A673 (cell line): ENCODE measurements around the gene KRTAP10-5. TPM values are rescaled to one million over a fixed set of nuclear protein-coding genes. Genes with fewer than 3 reads are reported as not detected.

Experiments used
- BruUV-seq: library from RNA; stranded (reverse); fragments of 400-500 nt; replicated peaks from 2 replicates; lab custom pipeline; 2021; lab: Mats Ljungman, UMichigan
- CTCF ChIA-PET: fragments of 300-600 bp; sonication (Branson Sonifier 250); formaldehyde crosslinking; loops from one replicate; lab custom pipeline; 2022; ENCODE audit warnings: antibody characterized with exemption; lab: Charles Lee
- POLR2A ChIA-PET: fragments of 300-600 bp; sonication (Branson Sonifier 250); formaldehyde crosslinking; loops from one replicate; lab custom pipeline; 2022; ENCODE audit warnings: antibody characterized with exemption; ENCODE audit not compliant: low non-redundant PET; lab: Charles Lee
- DNase-seq: peaks from one replicate; pipeline ENCODE4 v3.0.0-alpha.2; 2015; ENCODE audit warnings: low spot score
- H3K27ac ChIP-seq: fragments of 200-600 bp; sonication (generic); 2 replicates; pipeline ENCODE4 v1.5.1; 2016; ENCODE audit warnings: mixed run types, low read depth, mild to moderate bottlenecking, mixed read lengths, antibody characterized with exemption, low read length; ENCODE audit not compliant: poor library complexity, severe bottlenecking
- H3K27me3 ChIP-seq: fragments of 200-600 bp; sonication (generic); replicated peaks from 2 replicates; pipeline ENCODE4 v1.6.1; 2017; ENCODE audit warnings: mixed run types, low read depth, mild to moderate bottlenecking, mixed read lengths, antibody characterized with exemption, low read length; ENCODE audit not compliant: insufficient read depth, poor library complexity
- H3K36me3 ChIP-seq: fragments of 200-600 bp; sonication (generic); 2 replicates; pipeline ENCODE4 v1.6.1; 2016; ENCODE audit warnings: mixed run types, mild to moderate bottlenecking, mixed read lengths, antibody characterized with exemption, low read length; ENCODE audit not compliant: insufficient read depth, poor library complexity, severe bottlenecking
- H3K4me1 ChIP-seq: fragments of 200-600 bp; sonication (generic); 2 replicates; pipeline ENCODE4 v1.6.1; 2017; ENCODE audit warnings: mixed run types, mild to moderate bottlenecking, mixed read lengths, antibody characterized with exemption, low read length; ENCODE audit not compliant: insufficient read depth, poor library complexity, severe bottlenecking
- H3K4me3 ChIP-seq: fragments of 200-600 bp; sonication (generic); 2 replicates; pipeline ENCODE4 v1.5.1; 2016; ENCODE audit warnings: low read depth, mixed run types, mild to moderate bottlenecking, mixed read lengths, low read length; ENCODE audit not compliant: poor library complexity, severe bottlenecking
- H3K9me3 ChIP-seq: fragments of 200-600 bp; sonication (generic); 2 replicates; pipeline ENCODE4 v1.6.1; 2016; ENCODE audit warnings: mixed run types, low read depth, mild to moderate bottlenecking, mixed read lengths, antibody characterized with exemption, low read length; ENCODE audit not compliant: poor library complexity, severe bottlenecking
- CTCF ChIP-seq: fragments of 300-800, 200-600 bp; sonication (generic); conservative IDR thresholded peaks from 2 replicates; pipeline ENCODE4 v1.5.1; 2017; ENCODE audit warnings: low read depth, mild to moderate bottlenecking, antibody characterized with exemption, low read length, moderate library complexity, mixed read lengths
- EZH2 ChIP-seq: fragments of 200-600 bp; sonication (generic); IDR thresholded peaks from 2 replicates; pipeline ENCODE4 v1.6.1; 2017; ENCODE audit warnings: borderline replicate concordance, low read depth, mild to moderate bottlenecking, mixed read lengths, antibody characterized with exemption, low read length; ENCODE audit not compliant: poor library complexity, severe bottlenecking
- intact Hi-C: fragments of 100-400 bp; cut with micrococcal nuclease; formaldehyde crosslinking; loops from one replicate; pipeline ENCODE4 v1.10.0; 2022; ENCODE audit not compliant: unreplicated experiment
- total RNA-seq: library from RNA; stranded (reverse); gene quantifications from 2 replicates; pipeline ENCODE4 v1.2.3, GENCODE V29; 2021

Gene KRTAP10-5
- total RNA-seq, 1 experiment from 2014 or later: not detected

- BruUV-seq: no TSS peak
- ChIA-PET POLR2A (no interaction called here), CTCF (no interaction called here)
- Histone ChIP-seq H3K4me3 (no peak overlapping the region), H3K9me3 (no peaks in the 10 kb centered on the region), H3K27me3 (no peaks in the 10 kb centered on the region), H3K36me3 (no peaks in the 10 kb centered on the region), H3K4me1 (no peaks in the 10 kb centered on the region), H3K27ac (no peak overlapping the region)
- intact Hi-C loops: no loop called here
- no peak for DNase-seq
- no peak for TF ChIP-seq EZH2
- TF ChIP-seq CTCF: no peak
Observed at GRCh38 chr21:44533891-44534627, 46.3 kb downstream of the KRTAP10-5 start.

GRCh38 chr21:44533121-44533890 lies 47.1 kb downstream of the KRTAP10-5 start:
- Histone ChIP-seq H3K9me3 (no peaks in the 10 kb centered on the region), H3K27ac (no peak overlapping the region), H3K4me1 (no peaks in the 10 kb centered on the region), H3K4me3 (no peak overlapping the region), H3K36me3 (no peaks in the 10 kb centered on the region), H3K27me3 (no peaks in the 10 kb centered on the region)
- no TSS peak for BruUV-seq
- ChIA-PET POLR2A (no interaction called here), CTCF (no interaction called here)
- no peak for DNase-seq
- intact Hi-C loops: no loop called here
- no peak for TF ChIP-seq CTCF
- TF ChIP-seq EZH2: no peak

GRCh38 chr21:44532712-44533111 lies 47.7 kb downstream of the KRTAP10-5 start:
- TF ChIP-seq CTCF (no peak), EZH2 (no peak)
- Histone ChIP-seq H3K36me3 (no peaks in the 10 kb centered on the region), H3K9me3 (no peaks in the 10 kb centered on the region), H3K27ac (no peak overlapping the region), H3K4me1 (no peaks in the 10 kb centered on the region), H3K4me3 (no peak overlapping the region), H3K27me3 (no peaks in the 10 kb centered on the region)
- no TSS peak for BruUV-seq
- no peak for DNase-seq
- ChIA-PET POLR2A (no interaction called here), CTCF (no interaction called here)
- intact Hi-C loops: no loop called here
